Measurements from ENCODE around the gene ENO2. TPM values are rescaled to one million over a fixed set of nuclear protein-coding genes. Genes with fewer than 3 reads are reported as not detected.
"Not testable (repeated sequence)": the region's sequence is repeated elsewhere in the genome, so short reads cannot be mapped to it uniquely, and the experiment has no call there.

The ENO2 gene
- total RNA-seq, 2 experiments from 2014 or later, result 315 to 330 TPM

DNA sequence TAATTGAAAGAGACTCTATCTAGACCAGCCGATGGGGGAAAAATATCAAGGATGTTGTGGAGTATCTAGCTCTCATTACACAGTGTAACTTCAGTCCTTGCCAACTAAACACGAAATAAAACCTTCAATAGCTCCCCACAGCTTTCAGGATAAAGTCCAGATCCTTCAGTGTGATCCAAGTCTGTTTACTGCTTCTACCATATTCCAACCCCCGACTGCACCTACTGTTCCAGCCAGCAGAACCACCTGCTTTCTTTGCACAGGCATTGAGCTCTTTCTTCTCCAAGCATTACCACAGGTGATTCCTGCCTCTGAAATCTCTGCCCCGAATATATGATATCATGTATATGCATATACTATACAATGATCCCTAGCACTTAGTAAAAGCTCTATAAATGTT is 11.9 kb upstream of the ENO2 start:
- Mint-ChIP-seq H3K36me3 (ENCODE audit: low read depth) (no peaks in the 10 kb centered on the region), H3K4me1 (ENCODE audit: low read depth) (peaks cover 12% of the 10 kb centered on the region), H3K27ac (no peak overlapping the region), H3K4me3 (no peak overlapping the region), H3K27me3 (no peaks in the 10 kb centered on the region), H3K9me3 (no peaks in the 10 kb centered on the region)
- ATAC-seq (no peak), DNase-seq (no peak)
- ChIA-PET CTCF (interaction anchor here (2.0 to 3.4 kb wide), 3 partner anchors 10 to 30 kb away, joined by 7 to 30 read pairs (median 14); partner anchors contain the start of gene SPSB2), POLR2A (interaction anchor here (0.7 to 2.4 kb wide), 4 partner anchors 11 to 41 kb away, joined by 3 to 7 read pairs (median 5); partner anchors contain the start of genes C12orf57, ENO2 and RNU7-1)
- TF ChIP-seq, protein P1, sequence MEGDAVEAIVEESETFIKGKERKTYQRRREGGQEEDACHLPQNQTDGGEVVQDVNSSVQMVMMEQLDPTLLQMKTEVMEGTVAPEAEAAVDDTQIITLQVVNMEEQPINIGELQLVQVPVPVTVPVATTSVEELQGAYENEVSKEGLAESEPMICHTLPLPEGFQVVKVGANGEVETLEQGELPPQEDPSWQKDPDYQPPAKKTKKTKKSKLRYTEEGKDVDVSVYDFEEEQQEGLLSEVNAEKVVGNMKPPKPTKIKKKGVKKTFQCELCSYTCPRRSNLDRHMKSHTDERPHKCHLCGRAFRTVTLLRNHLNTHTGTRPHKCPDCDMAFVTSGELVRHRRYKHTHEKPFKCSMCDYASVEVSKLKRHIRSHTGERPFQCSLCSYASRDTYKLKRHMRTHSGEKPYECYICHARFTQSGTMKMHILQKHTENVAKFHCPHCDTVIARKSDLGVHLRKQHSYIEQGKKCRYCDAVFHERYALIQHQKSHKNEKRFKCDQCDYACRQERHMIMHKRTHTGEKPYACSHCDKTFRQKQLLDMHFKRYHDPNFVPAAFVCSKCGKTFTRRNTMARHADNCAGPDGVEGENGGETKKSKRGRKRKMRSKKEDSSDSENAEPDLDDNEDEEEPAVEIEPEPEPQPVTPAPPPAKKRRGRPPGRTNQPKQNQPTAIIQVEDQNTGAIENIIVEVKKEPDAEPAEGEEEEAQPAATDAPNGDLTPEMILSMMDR (IDR thresholded peaks at IDR 0.05), result no peak
- intact Hi-C loops (cut with micrococcal nuclease), result no loop called here

- Mint-ChIP-seq H3K4me3 (no peak overlapping the region), H3K36me3 (ENCODE audit: low read depth) (no peaks in the 10 kb centered on the region), H3K9me3 (no peaks in the 10 kb centered on the region), H3K27ac (no peak overlapping the region), H3K27me3 (no peaks in the 10 kb centered on the region), H3K4me1 (ENCODE audit: low read depth) (peaks cover 12% of the 10 kb centered on the region)
- ChIA-PET CTCF (interaction anchor here (1.3 to 3.4 kb wide), 4 partner anchors 9 to 215 kb away, joined by 3 to 30 read pairs (median 10); partner anchors contain the start of genes SPSB2 and ZNF384), POLR2A (interaction anchor here (0.9 to 4.2 kb wide), 5 partner anchors 10 to 369 kb away, joined by 3 to 23 read pairs (median 7); partner anchors contain the start of genes C12orf57 and RNU7-1)
- intact Hi-C loops (cut with micrococcal nuclease), result no loop called here
- no peak for ATAC-seq
- TF ChIP-seq, protein P1 (IDR thresholded peaks at IDR 0.05), result no peak
- DNase-seq, result no peak
Observed at GRCh38 chr12:6903722-6904121, 10.7 kb upstream of the ENO2 start.

- TF ChIP-seq, protein P1 (IDR thresholded peaks at IDR 0.05), result no peak
- Mint-ChIP-seq H3K36me3 (ENCODE audit: low read depth) (no peaks in the 10 kb centered on the region), H3K27me3 (no peaks in the 10 kb centered on the region), H3K27ac (no peak within 1 kb of the TSS), H3K9me3 (no peaks in the 10 kb centered on the region), H3K4me1 (ENCODE audit: low read depth) (peaks cover 10% of the 10 kb centered on the region), H3K4me3 (no peak within 1 kb of the TSS)
- ATAC-seq (peak; percentile 96), DNase-seq (peak; percentile 100)
- POLR2A ChIA-PET, result interaction anchor here (0.8 to 4.2 kb wide), 9 partner anchors 9 to 39 kb away, joined by 3 to 23 read pairs (median 7); partner anchors contain the start of genes C12orf57, ENO2, RNU7-1 and SPSB2
- intact Hi-C loops (cut with micrococcal nuclease), result no loop called here
- CTCF ChIA-PET, result interaction anchor here (0.9 to 4.0 kb wide), 8 partner anchors 9 to 216 kb away, joined by 3 to 30 read pairs (median 4); partner anchors contain the start of genes SPSB2 and ZNF384
Observed at GRCh38 chr12:6904280-6905276, 9.8 kb upstream of the ENO2 start, which contains the start of gene LRRC23. Gene LRRC23, plus strand, starts transcription at chr12:6904822. Its CDS starts 812 bp downstream, at chr12:6905634.

DNA sequence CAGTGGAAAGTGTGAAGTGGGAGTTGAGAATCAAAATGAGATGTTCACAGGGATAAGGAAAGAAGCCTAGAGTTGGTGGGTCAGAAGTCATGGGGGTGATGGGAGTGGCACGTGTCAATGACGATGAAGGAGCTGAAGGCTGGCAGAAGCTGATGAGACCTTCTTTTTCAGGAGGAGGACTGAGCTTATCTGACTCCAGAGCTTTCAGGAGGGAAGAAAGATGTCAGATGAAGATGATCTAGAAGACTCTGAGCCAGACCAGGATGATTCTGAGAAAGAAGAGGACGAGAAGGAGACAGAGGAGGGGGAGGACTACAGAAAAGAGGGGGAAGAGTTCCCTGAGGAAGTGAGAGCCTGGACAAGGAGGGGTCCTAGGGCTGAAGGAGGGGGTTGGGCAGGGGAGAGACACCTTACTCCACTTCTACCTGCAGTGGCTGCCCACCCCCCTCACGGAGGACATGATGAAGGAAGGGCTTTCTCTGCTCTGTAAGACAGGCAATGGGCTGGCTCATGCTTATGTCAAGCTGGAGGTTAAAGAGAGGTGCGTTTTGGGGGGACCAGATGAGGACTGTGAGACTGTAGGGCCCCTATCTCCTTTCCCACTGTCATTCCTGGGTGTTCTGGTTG is 8.9 kb upstream of the ENO2 start:
- no peak for DNase-seq
- POLR2A ChIA-PET, result interaction anchor here (0.8 to 4.2 kb wide), 12 partner anchors 8 to 38 kb away, joined by 3 to 23 read pairs (median 4); partner anchors contain the start of genes C12orf57, ENO2, RNU7-1 and SPSB2
- Mint-ChIP-seq H3K9me3 (no peaks in the 10 kb centered on the region), H3K4me1 (ENCODE audit: low read depth) (peaks cover 2% of the 10 kb centered on the region), H3K4me3 (no peak overlapping the region), H3K27me3 (no peaks in the 10 kb centered on the region), H3K27ac (no peak overlapping the region), H3K36me3 (ENCODE audit: low read depth) (no peaks in the 10 kb centered on the region)
- TF ChIP-seq, protein P1 (IDR thresholded peaks at IDR 0.05), result no peak
- intact Hi-C loops (cut with micrococcal nuclease), result no loop called here
- CTCF ChIA-PET, result interaction anchor here (0.9 to 4.0 kb wide), 9 partner anchors 8 to 217 kb away, joined by 3 to 16 read pairs (median 3); partner anchors contain the start of genes SPSB2 and ZNF384
- ATAC-seq, result no peak

DNA sequence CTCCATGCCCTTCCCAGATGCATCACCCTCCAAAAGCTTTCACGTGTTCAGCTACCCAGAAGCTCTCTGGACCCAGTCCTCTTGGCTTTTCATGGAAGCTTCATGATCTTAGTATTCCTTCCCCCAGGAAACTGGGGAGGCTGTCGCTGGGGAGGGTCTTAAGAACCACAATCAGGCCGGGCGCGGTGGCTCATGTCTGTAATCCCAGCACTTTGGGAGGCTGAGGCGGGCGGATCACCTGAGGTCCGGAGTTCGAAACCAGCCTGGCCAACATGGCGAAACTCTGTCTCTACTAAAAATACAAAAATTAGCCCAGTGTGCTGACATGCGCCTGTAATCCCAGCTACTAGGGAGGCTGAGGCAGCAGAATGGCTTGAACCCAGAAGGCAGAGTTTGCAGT is 6.2 kb upstream of the ENO2 start:
- H3K27me3 Mint-ChIP-seq; H3K27ac Mint-ChIP-seq; H3K36me3 Mint-ChIP-seq (ENCODE audit: low read depth); ATAC-seq; H3K9me3 Mint-ChIP-seq; H3K4me1 Mint-ChIP-seq (ENCODE audit: low read depth); DNase-seq; intact Hi-C loops (cut with micrococcal nuclease); H3K4me3 Mint-ChIP-seq: not testable (repeated sequence)
- ChIA-PET POLR2A (interaction anchor here (1.2 to 2.4 kb wide), 4 partner anchors 17 to 37 kb away, joined by 3 to 11 read pairs (median 6); no protein-coding TSS in a partner anchor), CTCF (interaction anchor here (1.0 to 4.0 kb wide), 6 partner anchors 17 to 83 kb away, joined by 3 to 16 read pairs (median 5); partner anchors contain the start of gene SPSB2)
